MM.1S (cell line): ENCODE results near the gene IL22RA2.

ENCODE experiments used
- DNase-seq: peaks from one replicate; pipeline ENCODE4 v3.0.0-alpha.2; 2015
- H2AFZ ChIP-seq: fragments of 300-600 bp; sonication (generic); 2 replicates; pipeline ENCODE4 v1.6.0; 2016; ENCODE audit warnings: antibody characterized with exemption, low read length
- H3F3A ChIP-seq: fragments of 300-600 bp; sonication (generic); 2 replicates; pipeline ENCODE4 v1.6.1; 2016; ENCODE audit warnings: mild to moderate bottlenecking, antibody characterized with exemption, low read length, moderate library complexity, mixed read lengths; ENCODE audit not compliant: insufficient read depth
- H3K27ac ChIP-seq: fragments of 300-600 bp; sonication (generic); 2 replicates; pipeline ENCODE4 v1.5.1; 2016; ENCODE audit warnings: mild to moderate bottlenecking, low read length
- H3K27me3 ChIP-seq: fragments of 300-600 bp; sonication (generic); replicated peaks from 2 replicates; pipeline ENCODE4 v1.6.0; 2016; ENCODE audit warnings: low read length; ENCODE audit not compliant: insufficient read depth
- H3K36me3 ChIP-seq: fragments of 300-600 bp; sonication (generic); replicated peaks from 2 replicates; pipeline ENCODE4 v1.6.1; 2016; ENCODE audit warnings: mild to moderate bottlenecking, low read length, mixed read lengths; ENCODE audit not compliant: insufficient read depth
- H3K4me1 ChIP-seq: fragments of 300-600 bp; sonication (generic); 2 replicates; pipeline ENCODE4 v1.6.1; 2016; ENCODE audit warnings: low read length, mixed read lengths
- H3K4me2 ChIP-seq: fragments of 300-600 bp; sonication (generic); 2 replicates; pipeline ENCODE4 v1.6.0; 2016; ENCODE audit warnings: low read depth, low read length
- H3K4me3 ChIP-seq: fragments of 300-600 bp; sonication (generic); 2 replicates; pipeline ENCODE4 v1.5.1; 2016; ENCODE audit warnings: low read length, mixed read lengths
- H3K79me2 ChIP-seq: fragments of 300-600 bp; sonication (generic); 2 replicates; pipeline ENCODE4 v1.6.1; 2016; ENCODE audit warnings: mixed run types, low read length, mixed read lengths
- H3K9ac ChIP-seq: fragments of 300-600 bp; sonication (generic); 2 replicates; pipeline ENCODE4 v1.6.1; 2016; ENCODE audit warnings: low read length, mixed read lengths
- H3K9me2 ChIP-seq: fragments of 300-600 bp; sonication (generic); replicated peaks from 2 replicates; pipeline ENCODE4 v1.6.1; 2016; ENCODE audit warnings: mild to moderate bottlenecking, low read length, mixed read lengths; ENCODE audit not compliant: insufficient read depth
- H3K9me3 ChIP-seq: fragments of 300-600 bp; sonication (generic); replicated peaks from 2 replicates; pipeline ENCODE4 v1.6.1; 2016; ENCODE audit warnings: mild to moderate bottlenecking, low read length, mixed read lengths; ENCODE audit not compliant: insufficient read depth
- H4K20me1 ChIP-seq: fragments of 300-600 bp; sonication (generic); 2 replicates; pipeline ENCODE4 v1.6.1; 2016; ENCODE audit warnings: mild to moderate bottlenecking, low read length, moderate library complexity, mixed read lengths; ENCODE audit not compliant: insufficient read depth
- CTCF ChIP-seq: fragments of 300-600 bp; sonication (generic); IDR thresholded peaks from 2 replicates; pipeline ENCODE4 v1.5.1; 2016; ENCODE audit warnings: antibody characterized with exemption, low read length, mixed read lengths
- EZH2 ChIP-seq: fragments of 300-600 bp; sonication (generic); optimal IDR thresholded peaks from 2 replicates; pipeline ENCODE3; 2017; ENCODE audit warnings: low read depth, mild to moderate bottlenecking, antibody characterized with exemption, low read length, mixed read lengths
- EZH2phosphoT487 ChIP-seq: fragments of 300-600 bp; sonication (generic); IDR thresholded peaks from 2 replicates; pipeline ENCODE4 v1.6.1; 2018; ENCODE audit warnings: antibody characterized with exemption, low read length

Gene IL22RA2

GRCh38 chr6:137126875-137127485, 46.5 kb downstream of the IL22RA2 start:
- H3K27me3 ChIP-seq = no peaks in the 10 kb centered on the region
- H3K4me2 ChIP-seq = no peak overlapping the region
- no peaks in the 10 kb centered on the region for H3K9me2 ChIP-seq
- H3K27ac ChIP-seq = no peak overlapping the region
- H4K20me1 ChIP-seq = no peaks in the 10 kb centered on the region
- no peak for DNase-seq
- no peaks in the 10 kb centered on the region for H3K36me3 ChIP-seq
- no peak overlapping the region for H2AFZ ChIP-seq
- no peaks in the 10 kb centered on the region for H3K9me3 ChIP-seq
- no peak overlapping the region for H3K9ac ChIP-seq
- H3K4me3 ChIP-seq = no peak overlapping the region
- no peaks in the 10 kb centered on the region for H3K4me1 ChIP-seq
- no peaks in the 10 kb centered on the region for H3F3A ChIP-seq
- no peaks in the 10 kb centered on the region for H3K79me2 ChIP-seq
- TF ChIP-seq CTCF = no peak
- TF ChIP-seq EZH2 = no peak

GRCh38 chr6:137123078-137123477, 50.4 kb downstream of the IL22RA2 start:
- Histone ChIP-seq H3K4me1 (0 out of 2 replicates have a peak, but pooled peaks cover 6% of the 10 kb centered on the region), H3K27ac (no peak overlapping the region), H3K9me2 (no peaks in the 10 kb centered on the region), H3K9ac (no peak overlapping the region), H3F3A (no peaks in the 10 kb centered on the region), H3K4me3 (no peak overlapping the region), H3K36me3 (no peaks in the 10 kb centered on the region), H3K27me3 (no peaks in the 10 kb centered on the region), H3K9me3 (no peaks in the 10 kb centered on the region), H3K79me2 (no peaks in the 10 kb centered on the region), H3K4me2 (no peak overlapping the region), H2AFZ (no peak overlapping the region), H4K20me1 (no peaks in the 10 kb centered on the region)
- TF ChIP-seq CTCF = no peak
- TF ChIP-seq EZH2phosphoT487 = no peak
- no peak for TF ChIP-seq EZH2
- no peak for DNase-seq

- Histone ChIP-seq H3K79me2 (no peaks in the 10 kb centered on the region), H3K36me3 (no peaks in the 10 kb centered on the region), H3K9me3 (no peaks in the 10 kb centered on the region), H3K27me3 (no peaks in the 10 kb centered on the region), H2AFZ (no peak overlapping the region), H3K27ac (no peak overlapping the region), H3K9ac (no peak overlapping the region), H3K9me2 (no peaks in the 10 kb centered on the region), H3K4me2 (no peak overlapping the region), H4K20me1 (no peaks in the 10 kb centered on the region), H3K4me3 (no peak overlapping the region), H3F3A (no peaks in the 10 kb centered on the region), H3K4me1 (0 out of 2 replicates have a peak, but pooled peaks cover 6% of the 10 kb centered on the region)
- peak; percentile 15 for DNase-seq
- TF ChIP-seq EZH2 = no peak
- no peak for TF ChIP-seq EZH2phosphoT487
- no peak for TF ChIP-seq CTCF
These were observed 50.8 kb downstream of the IL22RA2 start for GRCh38 chr6:137122612-137123011.
